Epidermal melanocyte (primary cell): Measurements from ENCODE around the gene SLC2A4.

ENCODE experiments used
- DNase-seq: peaks from one replicate; pipeline ENCODE4 v3.0.0; 2011; ENCODE audit warnings: low spot score; ENCODE audit not compliant: insufficient read length

Gene SLC2A4

DNA sequence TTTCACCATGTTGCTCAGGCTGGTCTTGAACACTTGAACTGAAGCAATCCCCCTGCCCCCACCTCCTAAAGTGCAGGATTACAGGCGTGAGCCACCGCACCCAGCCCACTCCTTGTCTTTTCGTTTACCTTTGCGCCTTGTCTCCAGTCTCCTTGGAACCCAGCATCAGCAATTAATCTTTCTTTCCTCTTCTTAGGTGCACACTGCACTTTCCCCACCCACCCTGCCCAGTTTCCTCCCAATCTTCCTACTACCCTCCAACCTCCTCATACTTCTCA is 17.8 kb upstream of the SLC2A4 start:
- no peak for DNase-seq

DNA sequence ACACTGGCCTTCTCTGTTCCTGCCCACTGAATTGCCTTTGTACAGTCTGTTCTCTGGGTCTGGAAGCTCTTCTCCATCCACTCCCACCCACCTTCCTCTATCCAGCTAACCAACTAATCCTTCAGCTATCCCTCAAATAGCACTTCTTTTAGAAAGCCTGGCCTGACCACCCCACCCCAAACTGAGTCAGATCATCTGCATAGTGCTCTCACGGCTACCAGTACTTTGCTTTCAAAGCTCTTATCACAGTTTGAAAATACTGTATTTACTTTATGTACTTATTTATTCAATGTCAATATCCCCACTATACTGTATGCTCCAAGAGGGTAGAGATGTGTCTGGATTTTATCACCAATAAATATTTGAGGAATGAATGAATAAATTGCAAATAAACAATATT is 14.7 kb upstream of the SLC2A4 start:
- DNase-seq = no peak

GRCh38 chr17:7279448-7279847 is 2.1 kb upstream of the SLC2A4 start:
- DNase-seq = no peak

- peak; percentile 86 for DNase-seq
Measured at GRCh38 chr17:7280519-7281073, 922 bp upstream of the SLC2A4 start.

- peak; percentile 16 for DNase-seq
Measured at GRCh38 chr17:7281953-7282751, 634 bp downstream of the SLC2A4 start.

- peak; percentile 4 for DNase-seq
Measured at GRCh38 chr17:7282752-7283321, 1.3 kb downstream of the SLC2A4 start.

- DNase-seq = peak; percentile 13
Measured at GRCh38 chr17:7283471-7284216, 2.1 kb downstream of the SLC2A4 start.

GRCh38 chr17:7284911-7285310 is 3.4 kb downstream of the SLC2A4 start:
- DNase-seq = no peak

GRCh38 chr17:7285679-7286078 is 4.2 kb downstream of the SLC2A4 start:
- DNase-seq = no peak

- peak; percentile 15 for DNase-seq
Measured at GRCh38 chr17:7289256-7290032, 7.9 kb downstream of the SLC2A4 start.

DNA sequence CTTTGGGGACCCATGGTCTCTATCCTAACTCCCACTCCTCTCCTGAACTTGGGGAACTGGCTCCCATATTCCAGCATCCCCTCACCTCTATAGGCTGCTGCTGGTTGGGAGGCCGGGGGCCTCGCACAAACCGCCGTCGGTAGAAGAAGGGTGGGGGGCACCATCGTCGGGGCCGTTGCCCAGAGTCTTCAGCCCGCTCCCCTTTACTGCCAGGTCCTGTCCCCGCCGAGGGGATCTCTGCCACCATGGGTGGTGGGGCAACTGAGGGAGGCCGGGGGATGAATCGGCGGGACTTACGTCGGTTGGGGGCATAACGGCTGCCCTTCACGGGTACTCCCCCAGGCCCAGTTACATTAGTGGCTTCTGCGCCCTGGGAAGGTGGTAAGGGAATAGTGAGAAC is 8.6 kb downstream of the SLC2A4 start:
- DNase-seq = no peak

- DNase-seq = peak; percentile 12
Measured at GRCh38 chr17:7290685-7291084, 9.2 kb downstream of the SLC2A4 start.

DNA sequence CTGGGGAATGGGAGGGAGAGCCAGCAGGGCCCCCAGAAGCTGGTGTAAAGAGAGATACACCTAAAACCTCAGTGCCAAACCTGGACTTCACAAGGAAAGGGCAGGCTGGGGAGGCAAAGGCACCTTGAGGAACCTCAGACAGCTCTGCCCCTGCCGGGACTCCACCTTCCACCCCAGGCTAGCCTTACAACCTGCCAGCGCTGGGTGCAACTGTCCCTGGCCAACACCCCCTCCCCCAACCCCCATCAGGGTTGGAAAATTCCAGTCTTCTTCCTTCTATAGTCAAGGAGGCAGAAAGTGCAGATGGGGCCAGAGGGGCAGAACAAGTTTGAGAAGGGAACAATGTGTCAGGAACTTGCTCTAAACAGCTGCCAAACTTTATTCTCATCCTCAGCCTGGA is 10.7 kb downstream of the SLC2A4 start:
- peak; percentile 9 for DNase-seq

DNA sequence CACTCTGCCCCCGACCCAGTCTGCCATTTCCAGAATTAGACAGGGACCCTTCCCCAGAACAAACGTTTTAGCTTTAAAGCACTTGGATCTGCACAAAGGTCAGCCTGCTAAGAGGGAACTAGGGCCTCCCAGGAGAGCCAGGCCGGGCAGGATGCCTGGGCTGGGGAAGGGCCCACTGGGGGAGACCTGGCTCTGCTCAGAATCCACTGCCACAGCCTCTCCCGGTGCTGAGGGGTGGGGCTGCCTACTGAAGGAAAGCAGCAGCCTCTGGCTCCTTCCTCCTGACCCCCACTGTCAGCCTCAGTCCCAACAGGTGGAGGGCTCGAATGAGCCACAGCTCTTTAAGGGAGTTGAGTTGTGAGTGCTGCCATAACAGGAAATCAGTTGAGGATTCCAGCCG is 11.2 kb downstream of the SLC2A4 start:
- peak; percentile 9 for DNase-seq

DNA sequence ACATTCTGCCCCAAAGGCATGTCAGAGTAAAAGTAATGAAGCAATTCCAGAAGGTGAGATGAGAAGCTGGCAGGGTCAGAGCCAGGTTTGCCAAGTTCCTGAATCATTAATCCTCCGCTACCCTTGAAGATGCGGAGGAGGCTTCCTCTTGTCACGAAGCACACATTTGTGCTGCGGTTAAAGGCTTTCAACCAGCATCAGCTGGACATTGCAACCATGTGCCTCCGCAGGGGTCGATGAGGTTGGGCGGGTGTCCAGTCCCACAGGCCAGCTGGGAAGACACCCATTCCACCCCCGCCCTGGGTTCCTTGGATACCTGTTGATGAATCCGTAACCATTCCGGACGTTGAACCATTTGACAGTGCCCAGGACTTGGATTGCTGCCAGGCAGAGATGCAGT is 11.6 kb downstream of the SLC2A4 start:
- peak; percentile 17 for DNase-seq

DNA sequence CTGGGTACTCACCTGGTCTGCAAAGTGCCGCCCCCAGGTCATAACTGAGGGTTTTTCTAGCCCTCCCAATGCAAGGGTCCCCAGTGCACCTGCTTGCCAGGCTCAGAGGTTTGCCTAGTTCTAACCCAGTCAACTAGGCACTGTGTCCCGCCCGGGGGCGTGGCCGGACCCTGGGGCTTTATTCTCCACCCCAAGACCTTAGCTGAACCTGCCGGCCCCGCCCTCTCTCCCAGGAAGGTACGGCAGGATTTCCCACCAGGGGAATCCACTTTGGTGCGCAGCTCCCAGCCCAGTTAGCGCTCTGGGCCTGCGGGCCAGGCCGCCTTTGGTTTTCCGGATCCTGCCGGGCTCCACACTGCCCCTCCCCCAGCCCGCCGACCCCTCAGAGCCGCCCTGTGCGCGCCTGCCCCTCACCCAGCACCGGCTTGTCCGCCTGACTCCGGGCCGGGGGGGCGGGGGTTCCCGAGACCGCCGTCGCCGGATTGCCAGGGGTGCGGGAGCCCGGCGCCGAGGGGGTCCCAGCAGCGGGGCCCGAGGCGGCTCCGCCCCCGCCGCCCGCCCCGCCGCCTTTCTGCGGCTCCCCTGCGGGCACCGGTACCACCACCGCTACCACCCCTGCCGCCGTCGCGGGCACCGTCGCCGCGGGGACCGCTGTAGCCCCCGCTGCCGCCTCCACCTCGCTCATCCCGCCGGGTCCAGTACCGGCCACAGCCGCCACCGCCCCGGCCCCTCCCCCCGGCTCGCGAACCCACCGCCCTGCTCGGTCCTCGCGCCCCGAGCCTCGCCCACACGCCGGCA is 12.5 kb downstream of the SLC2A4 start:
- peak; percentile 14 for DNase-seq

DNA sequence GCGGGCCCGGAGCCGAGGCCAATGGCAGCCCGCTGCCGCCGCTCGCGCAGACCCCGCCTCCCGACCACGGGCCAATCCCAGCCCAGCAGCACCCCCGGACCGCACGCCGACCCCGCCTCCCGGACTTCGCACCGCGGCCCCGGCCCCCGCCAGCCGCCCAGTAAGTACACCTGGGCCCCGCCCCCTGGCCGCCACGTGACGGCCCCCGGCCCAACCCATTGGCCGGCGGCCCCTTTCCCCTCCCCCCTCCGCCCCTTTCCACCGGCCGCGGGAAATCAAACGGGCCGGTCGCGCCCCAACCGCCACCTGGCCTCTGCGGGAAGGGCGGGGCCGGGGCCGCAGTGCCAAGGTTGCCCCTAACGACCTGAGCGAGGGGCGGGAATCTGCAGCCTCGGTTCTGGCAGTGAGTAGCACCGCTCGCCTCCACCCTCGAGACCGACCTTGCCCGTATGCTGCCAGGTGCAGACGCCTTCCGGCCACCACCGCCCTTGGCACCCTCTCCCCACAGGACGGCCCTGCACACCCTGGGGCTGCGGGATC is 13.2 kb downstream of the SLC2A4 start, which contains the start of gene YBX2:
YBX2 (minus strand) TSS at position 26 of the 540 bp plus-strand sequence. CDS start 139 bp downstream, outside the sequence.
- DNase-seq = peak; percentile 49

GRCh38 chr17:7295230-7296180 is 14.0 kb downstream of the SLC2A4 start:
- peak; percentile 2 for DNase-seq

GRCh38 chr17:7296189-7296861 is 14.8 kb downstream of the SLC2A4 start:
- peak; percentile 87 for DNase-seq
